ENCODE measurements around the gene BICC1.

DNA sequence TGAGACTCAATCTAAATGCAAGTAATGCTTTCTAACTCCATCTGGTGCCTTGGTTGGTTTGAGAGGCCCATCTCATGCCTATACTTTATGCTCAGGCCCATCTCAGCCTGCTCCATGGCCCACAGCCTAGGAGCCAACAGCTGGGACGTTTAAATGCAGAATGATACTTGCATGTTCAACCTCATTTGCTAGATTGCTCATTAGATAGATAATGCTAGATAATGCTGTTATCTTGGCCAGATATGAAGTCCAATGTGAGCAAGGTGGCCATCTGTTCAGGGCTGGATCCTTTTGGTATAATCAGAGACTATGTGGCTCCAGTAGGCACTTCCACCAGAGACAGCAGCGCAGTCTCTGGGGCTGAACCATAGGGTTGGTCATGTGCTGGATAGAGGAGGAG lies 342.1 kb downstream of the BICC1 start:
- TF ChIP-seq POLR2A (IDR thresholded peaks at IDR 0.05; ENCODE audit: low read depth, low read length) = no peak
- TF ChIP-seq, protein P1, sequence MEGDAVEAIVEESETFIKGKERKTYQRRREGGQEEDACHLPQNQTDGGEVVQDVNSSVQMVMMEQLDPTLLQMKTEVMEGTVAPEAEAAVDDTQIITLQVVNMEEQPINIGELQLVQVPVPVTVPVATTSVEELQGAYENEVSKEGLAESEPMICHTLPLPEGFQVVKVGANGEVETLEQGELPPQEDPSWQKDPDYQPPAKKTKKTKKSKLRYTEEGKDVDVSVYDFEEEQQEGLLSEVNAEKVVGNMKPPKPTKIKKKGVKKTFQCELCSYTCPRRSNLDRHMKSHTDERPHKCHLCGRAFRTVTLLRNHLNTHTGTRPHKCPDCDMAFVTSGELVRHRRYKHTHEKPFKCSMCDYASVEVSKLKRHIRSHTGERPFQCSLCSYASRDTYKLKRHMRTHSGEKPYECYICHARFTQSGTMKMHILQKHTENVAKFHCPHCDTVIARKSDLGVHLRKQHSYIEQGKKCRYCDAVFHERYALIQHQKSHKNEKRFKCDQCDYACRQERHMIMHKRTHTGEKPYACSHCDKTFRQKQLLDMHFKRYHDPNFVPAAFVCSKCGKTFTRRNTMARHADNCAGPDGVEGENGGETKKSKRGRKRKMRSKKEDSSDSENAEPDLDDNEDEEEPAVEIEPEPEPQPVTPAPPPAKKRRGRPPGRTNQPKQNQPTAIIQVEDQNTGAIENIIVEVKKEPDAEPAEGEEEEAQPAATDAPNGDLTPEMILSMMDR (IDR thresholded peaks at IDR 0.05; ENCODE audit: extremely low read depth in 1 of 2, insufficient read depth in 1 of 2, low read depth in 1 of 2, low read length in 2 of 2) = no peak
- no peak for TF ChIP-seq EZH2 (IDR thresholded peaks at IDR 0.05; ENCODE audit: borderline replicate concordance, low read depth, low read length, severe bottlenecking)
- no peak for TF ChIP-seq MYC (IDR thresholded peaks at IDR 0.05; ENCODE audit: low read depth, low read length)
- TF ChIP-seq, protein P2, sequence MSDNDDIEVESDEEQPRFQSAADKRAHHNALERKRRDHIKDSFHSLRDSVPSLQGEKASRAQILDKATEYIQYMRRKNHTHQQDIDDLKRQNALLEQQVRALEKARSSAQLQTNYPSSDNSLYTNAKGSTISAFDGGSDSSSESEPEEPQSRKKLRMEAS (IDR thresholded peaks at IDR 0.05; ENCODE audit: insufficient read depth, insufficient read length) = no peak
- no peak for TF ChIP-seq JUN (IDR thresholded peaks at IDR 0.05; ENCODE audit: borderline replicate concordance, insufficient read depth, insufficient read length, low read depth)
